Endothelial cell of umbilical vein (primary cell): ENCODE measurements around the gene CMTM8. TPM values are rescaled to one million over a fixed set of nuclear protein-coding genes. Genes with fewer than 3 reads are reported as not detected.

Experiments
- BruUV-seq: library from RNA; stranded (reverse); fragments of 400-500 nt; replicated peaks from 2 replicates; lab custom pipeline; 2021; lab: Mats Ljungman, UMichigan
- CTCF ChIA-PET: fragments of 300-600, 350-600 bp; sonication (Branson Sonifier 250); formaldehyde crosslinking; loops from one replicate; lab custom pipeline; 2021; ENCODE audit warnings: antibody characterized with exemption, inconsistent platforms; lab: Charles Lee
- POLR2A ChIA-PET: fragments of 300-600, 350-600 bp; sonication (Branson Sonifier 250); formaldehyde crosslinking; loops from one replicate; lab custom pipeline; 2021; ENCODE audit warnings: antibody characterized with exemption, inconsistent platforms; lab: Charles Lee
- DNase-seq: peaks from one replicate; pipeline ENCODE4 v3.0.0-alpha.2; 2011; ENCODE audit warnings: low read depth, low spot score
- FAIRE-seq: peaks from 2 replicates; lab custom pipeline; 2011; peaks lifted over from hg19 to GRCh38; lab: Jason Lieb, UNC
- H2AFZ ChIP-seq: 2 replicates; pipeline ENCODE4 v1.6.0; 2012; ENCODE audit warnings: low read depth, low read length, control low read depth, inconsistent platforms
- H3K27ac ChIP-seq: 2 replicates; pipeline ENCODE4 v1.5.1; 2011; ENCODE audit warnings: low read depth, mild to moderate bottlenecking, control low read depth, low read length, moderate library complexity; ENCODE audit not compliant: insufficient read depth
- H3K27me3 ChIP-seq, 2 experiments: 2 replicates each; pipeline versions ENCODE4 v1.6.0 to v1.6.1; 2011; ENCODE audit warnings: low read length in 2 of 2, mixed read lengths in 1 of 2; ENCODE audit not compliant: control insufficient read depth in 2 of 2, insufficient read depth in 2 of 2
- H3K36me3 ChIP-seq, 2 experiments: 2 replicates in 1 of 2; 3 replicates in 1 of 2; pipeline ENCODE4 v1.5.1; 2011; ENCODE audit warnings: low read length in 2 of 2, mild to moderate bottlenecking in 1 of 2, moderate library complexity in 1 of 2; ENCODE audit not compliant: control insufficient read depth in 2 of 2, insufficient read depth in 2 of 2; ENCODE audit errors: extremely low read depth in 1 of 2
- H3K4me1 ChIP-seq: 3 replicates; pipeline ENCODE4 v1.5.1; 2011; ENCODE audit warnings: mild to moderate bottlenecking, low read length; ENCODE audit not compliant: control insufficient read depth, insufficient read depth; ENCODE audit errors: extremely low read depth
- H3K4me2 ChIP-seq: 2 replicates; pipeline ENCODE4 v1.6.1; 2011; ENCODE audit warnings: low read length, control low read depth, mixed read lengths; ENCODE audit not compliant: insufficient read depth
- H3K4me3 ChIP-seq, 3 experiments: fragments of 200-600 bp in 1 of 3; sonication (generic), shearing (Covaris generic) in 1 of 3; replicated peaks in 1 of 3; 2 replicates each; pipeline ENCODE4 v1.5.1; 2011 to 2016; ENCODE audit warnings: control low read depth in 3 of 3, low read length in 3 of 3, mild to moderate bottlenecking in 2 of 3, inconsistent platforms in 1 of 3, low read depth in 1 of 3, moderate library complexity in 1 of 3; ENCODE audit not compliant: insufficient read depth in 1 of 3
- H3K79me2 ChIP-seq: 2 replicates; pipeline ENCODE4 v1.6.0; 2012; ENCODE audit warnings: low read length, inconsistent platforms; ENCODE audit not compliant: control insufficient read depth, insufficient read depth
- H3K9ac ChIP-seq: replicated peaks from 2 replicates; pipeline ENCODE3; 2011; ENCODE audit warnings: low read length, control low read depth; ENCODE audit not compliant: insufficient read depth; ENCODE audit errors: extremely low read depth
- H3K9me1 ChIP-seq: replicated peaks from 3 replicates; pipeline ENCODE4 v1.6.0; 2011; ENCODE audit warnings: mild to moderate bottlenecking, low read length; ENCODE audit not compliant: control insufficient read depth, insufficient read depth; ENCODE audit errors: extremely low read depth
- H3K9me3 ChIP-seq: replicated peaks from 2 replicates; pipeline ENCODE4 v1.5.1; 2012; ENCODE audit warnings: low read length, inconsistent platforms; ENCODE audit not compliant: control insufficient read depth, insufficient read depth
- H4K20me1 ChIP-seq: replicated peaks from 2 replicates; pipeline ENCODE3; 2011; ENCODE audit warnings: mild to moderate bottlenecking, low read length; ENCODE audit not compliant: control insufficient read depth, insufficient read depth; ENCODE audit errors: extremely low read depth
- CTCF ChIP-seq, 2 donors: IDR thresholded peaks; 1 replicate in 1 of 2; 2 replicates in 1 of 2; pipeline ENCODE4 v1.5.1; 2011; ENCODE audit warnings: low read length in 2 of 2, mild to moderate bottlenecking in 2 of 2, moderate library complexity in 2 of 2, control low read depth in 1 of 2, inconsistent platforms in 1 of 2, low read depth in 1 of 2; ENCODE audit not compliant: insufficient read depth in 1 of 2; ENCODE audit errors: extremely low read depth in 1 of 2
- EZH2 ChIP-seq: IDR thresholded peaks from 2 replicates; pipeline ENCODE4 v1.6.1; 2012; ENCODE audit warnings: borderline replicate concordance, low read depth, mild to moderate bottlenecking, moderate library complexity, low read length, inconsistent platforms; ENCODE audit not compliant: severe bottlenecking
- FOS ChIP-seq: IDR thresholded peaks from 2 replicates; pipeline ENCODE4 v1.6.1; 2011; ENCODE audit warnings: mild to moderate bottlenecking, low read length, moderate library complexity, borderline replicate concordance; ENCODE audit not compliant: insufficient read depth
- GATA2 ChIP-seq: IDR thresholded peaks from 2 replicates; pipeline ENCODE4 v1.7.0; 2011; ENCODE audit warnings: low read depth, mild to moderate bottlenecking, moderate library complexity, mixed read lengths, low read length; ENCODE audit not compliant: insufficient read length, insufficient read depth
- JUN ChIP-seq: IDR thresholded peaks from 2 replicates; pipeline ENCODE4 v1.6.1; 2011; ENCODE audit warnings: borderline replicate concordance, low read depth; ENCODE audit not compliant: insufficient read length, insufficient read depth
- MYC ChIP-seq: IDR thresholded peaks from one replicate; pipeline ENCODE4 v1.6.1; 2011; ENCODE audit warnings: mild to moderate bottlenecking, low read depth, low read length
- POLR2A ChIP-seq: IDR thresholded peaks from 2 replicates; pipeline ENCODE4 v1.6.1; 2012; ENCODE audit warnings: low read depth, mild to moderate bottlenecking, control low read depth, low read length
- POLR2AphosphoS5 ChIP-seq: IDR thresholded peaks from 2 replicates; pipeline ENCODE4 v1.6.1; 2012; ENCODE audit warnings: low read depth, mild to moderate bottlenecking, control low read depth, low read length, moderate library complexity; ENCODE audit not compliant: insufficient read depth
- dilution Hi-C: fragments of 300-500 bp; cut with MboI; formaldehyde crosslinking; loops from one replicate; pipeline ENCODE4 v1.15.0; 2019; ENCODE audit warnings: low sequenced_read_pairs; ENCODE audit not compliant: extremely low pct_ligation_motif_present
- intact Hi-C: fragments of 100-400 bp; cut with micrococcal nuclease; formaldehyde crosslinking; loops from one replicate; pipeline ENCODE4 v1.10.0; 2022
- polyA plus RNA-seq, 4 experiments: library from polyadenylated mRNA; depleted of rRNA in 3 of 4; stranded (reverse) in 3 of 4; unstranded in 1 of 4; fragments of >200 nt; gene quantifications; 2 replicates each; pipeline versions ENCODE4 v1.2.1 to v1.2.3, GENCODE V29; 2011 to 2012; ENCODE audit warnings: missing spikeins in 1 of 4
- total RNA-seq: library from RNA; stranded (reverse); gene quantifications from 2 replicates; pipeline ENCODE4 v1.2.3, GENCODE V29; 2021
- TF ChIP-seq, protein P1 (sequence below): IDR thresholded peaks from 2 replicates; pipeline ENCODE4 v1.6.1; 2011; ENCODE audit not compliant: insufficient read depth, insufficient read length

The CMTM8 gene
- total and polyA plus RNA-seq, 2 donors (not counting 3 experiments of a cell fraction or from before 2014, with no cell fraction given): 7.3 to 11.9 TPM

DNA sequence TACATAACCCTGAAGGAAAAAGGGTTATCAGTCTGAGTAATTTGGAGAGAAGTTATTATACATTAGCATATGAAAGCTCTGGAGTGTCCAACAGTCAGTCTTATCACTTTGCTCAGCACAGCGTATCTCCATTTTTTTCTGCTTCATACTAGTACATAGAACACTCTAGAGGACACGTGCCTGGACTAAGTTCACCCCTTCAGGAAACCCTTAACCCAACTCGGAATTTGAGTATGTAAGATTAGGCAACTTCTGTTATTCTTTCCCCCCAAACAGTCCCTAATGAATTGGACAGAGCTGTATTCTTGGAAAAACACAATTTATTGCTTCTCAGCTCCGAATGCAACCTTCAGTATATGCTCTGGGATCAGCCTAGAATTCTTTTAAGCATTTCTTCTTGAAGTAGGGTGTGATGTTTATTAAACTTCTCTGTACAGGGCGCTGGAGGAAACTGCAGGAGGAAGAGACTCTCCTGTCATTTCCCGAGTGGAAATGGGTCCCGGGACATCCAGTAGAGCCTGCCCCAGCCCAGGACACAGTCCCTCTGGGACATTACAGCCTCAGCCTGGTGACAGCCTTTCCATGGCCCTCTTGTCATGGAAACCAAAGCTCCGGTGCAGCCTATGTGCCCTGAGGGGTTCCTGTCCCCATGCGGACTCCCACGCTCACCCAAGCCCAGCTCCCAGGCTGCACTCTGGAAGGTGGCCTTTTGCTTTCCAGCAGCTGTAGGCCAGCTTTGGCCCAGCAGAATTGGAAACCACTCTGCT is 37.3 kb upstream of the CMTM8 start:
- no peak for FAIRE-seq
- no peak for TF ChIP-seq POLR2AphosphoS5
- no peak for TF ChIP-seq FOS
- no peaks in the 10 kb centered on the region for H3K9me1 ChIP-seq
- intact Hi-C loops (no loop called here), dilution Hi-C loops (no loop called here)
- POLR2A ChIA-PET: no interaction called here
- CTCF ChIA-PET: interaction anchor here (0.6 to 3.1 kb wide), 10 partner anchors 13 to 267 kb away, joined by 3 to 15 read pairs (median 4); no protein-coding TSS in a partner anchor
- DNase-seq: peak; percentile 69
- no peak overlapping the region for H3K4me3 ChIP-seq
- BruUV-seq: no TSS peak
- no peaks in the 10 kb centered on the region for H3K9me3 ChIP-seq
- no peaks in the 10 kb centered on the region for H3K79me2 ChIP-seq
- peak overlapping the region; percentile 39 for H3K4me2 ChIP-seq
- no peaks in the 10 kb centered on the region for H4K20me1 ChIP-seq
- no peak overlapping the region for H3K27ac ChIP-seq
- H3K4me1 ChIP-seq: peaks cover 15% of the 10 kb centered on the region
- no peaks in the 10 kb centered on the region for H3K27me3 ChIP-seq
- no peak overlapping the region for H3K9ac ChIP-seq
- peak overlapping the region; percentile 54 for H2AFZ ChIP-seq
- H3K36me3 ChIP-seq: no peaks in the 10 kb centered on the region

DNA sequence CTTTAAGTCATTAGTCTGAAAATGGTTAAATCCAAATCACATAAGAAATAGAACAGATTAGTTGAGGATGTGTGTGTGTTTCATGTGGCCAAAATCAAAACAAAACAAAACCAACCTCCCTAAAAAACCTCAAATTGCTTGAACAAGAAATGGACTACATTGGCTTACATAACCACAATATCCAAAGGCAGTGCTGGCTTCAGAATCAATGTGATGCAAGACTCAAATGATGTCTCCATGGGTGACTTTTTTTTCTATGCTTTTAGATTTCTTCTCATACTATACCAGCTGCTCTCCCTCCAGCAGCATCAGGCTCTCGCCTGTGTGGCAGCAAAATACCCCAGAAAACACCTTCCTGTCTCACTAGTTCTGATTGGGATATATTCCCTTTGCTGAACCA is 36.0 kb upstream of the CMTM8 start:
- no peak for DNase-seq
- Histone ChIP-seq H3K79me2 (no peaks in the 10 kb centered on the region), H3K4me2 (no peak overlapping the region), H3K27ac (no peak overlapping the region), H3K4me3 (no peak overlapping the region), H3K9me3 (no peaks in the 10 kb centered on the region), H2AFZ (no peak overlapping the region), H3K9me1 (no peaks in the 10 kb centered on the region), H4K20me1 (no peaks in the 10 kb centered on the region), H3K9ac (no peak overlapping the region), H3K36me3 (no peaks in the 10 kb centered on the region), H3K27me3 (no peaks in the 10 kb centered on the region), H3K4me1 (peaks cover 15% of the 10 kb centered on the region)
- CTCF ChIA-PET: interaction anchor here (2.2 to 3.1 kb wide), 2 partner anchors 27 to 37 kb away, joined by 8 to 15 read pairs; no protein-coding TSS in a partner anchor
- intact Hi-C loops: no loop called here
- FAIRE-seq: no peak
- no TSS peak for BruUV-seq
- dilution Hi-C loops: no loop called here
- TF ChIP-seq GATA2: no peak
- TF ChIP-seq, protein P1, sequence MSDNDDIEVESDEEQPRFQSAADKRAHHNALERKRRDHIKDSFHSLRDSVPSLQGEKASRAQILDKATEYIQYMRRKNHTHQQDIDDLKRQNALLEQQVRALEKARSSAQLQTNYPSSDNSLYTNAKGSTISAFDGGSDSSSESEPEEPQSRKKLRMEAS: no peak
- TF ChIP-seq CTCF (IDR thresholded peaks at IDR 0.05; ENCODE audit: extremely low read depth in 1 of 2, insufficient read depth in 1 of 2, low read depth in 1 of 2, low read length in 2 of 2): no peak
- no peak for TF ChIP-seq POLR2A
- no peak for TF ChIP-seq MYC
- TF ChIP-seq POLR2AphosphoS5: no peak
- no peak for TF ChIP-seq JUN
- TF ChIP-seq EZH2: no peak
- no peak for TF ChIP-seq FOS
- POLR2A ChIA-PET: no interaction called here
